Mesendoderm (in vitro differentiated cells): ENCODE data around the gene SPPL2B. TPM values are rescaled to one million over a fixed set of nuclear protein-coding genes. Genes with fewer than 3 reads are reported as not detected.
"Not testable (repeated sequence)": the region's sequence is repeated elsewhere in the genome, so short reads cannot be mapped to it uniquely, and the experiment has no call there.

Experiments
- DNase-seq: peaks from one replicate; pipeline ENCODE4 v3.0.0; 2013
- H2AK5ac ChIP-seq: 2 replicates; pipeline ENCODE4 v1.6.1; 2013; ENCODE audit warnings: low read length, inconsistent platforms
- H2BK120ac ChIP-seq: 2 replicates; pipeline ENCODE4 v1.6.1; 2013; ENCODE audit warnings: low read depth, mild to moderate bottlenecking, low read length, moderate library complexity, mixed read lengths
- H2BK15ac ChIP-seq: replicated peaks from 2 replicates; pipeline ENCODE4 v1.6.1; 2013; ENCODE audit warnings: low read depth, mild to moderate bottlenecking, moderate library complexity
- H2BK5ac ChIP-seq: 2 replicates; pipeline ENCODE4 v1.6.1; 2013; ENCODE audit warnings: low read length, inconsistent platforms
- H3K18ac ChIP-seq: 2 replicates; pipeline ENCODE4 v1.6.1; 2013; ENCODE audit warnings: mild to moderate bottlenecking, low read length, mixed read lengths
- H3K23ac ChIP-seq: one replicate; pipeline ENCODE4 v1.6.1; 2013; ENCODE audit warnings: low read length
- H3K27ac ChIP-seq: 2 replicates; pipeline ENCODE4 v1.5.1; 2013; ENCODE audit warnings: low read depth, mild to moderate bottlenecking, inconsistent platforms, low read length, moderate library complexity
- H3K27me3 ChIP-seq: 2 replicates; pipeline ENCODE4 v1.6.1; 2013; ENCODE audit warnings: low read length, control low read depth, mild to moderate bottlenecking, inconsistent platforms; ENCODE audit not compliant: insufficient read depth, poor library complexity
- H3K36me3 ChIP-seq: 2 replicates; pipeline ENCODE4 v1.6.1; 2013; ENCODE audit warnings: low read length, inconsistent platforms; ENCODE audit not compliant: control insufficient read depth, insufficient read depth
- H3K4ac ChIP-seq: one replicate; pipeline ENCODE4 v1.6.1; 2013; ENCODE audit warnings: low read depth, mild to moderate bottlenecking, low read length, moderate library complexity
- H3K4me1 ChIP-seq: 2 replicates; pipeline ENCODE4 v1.6.1; 2013; ENCODE audit warnings: low read depth, low read length, inconsistent platforms; ENCODE audit not compliant: control insufficient read depth
- H3K4me2 ChIP-seq: 2 replicates; pipeline ENCODE4 v1.6.1; 2013; ENCODE audit warnings: low read length
- H3K4me3 ChIP-seq: 2 replicates; pipeline ENCODE4 v1.5.1; 2013; ENCODE audit warnings: mild to moderate bottlenecking, low read length
- H3K56ac ChIP-seq: one replicate; pipeline ENCODE4 v1.6.1; 2013; ENCODE audit warnings: low read length
- H3K79me1 ChIP-seq: 2 replicates; pipeline ENCODE4 v1.6.1; 2013; ENCODE audit warnings: low read length, inconsistent platforms
- H3K79me2 ChIP-seq: 2 replicates; pipeline ENCODE4 v1.6.1; 2013; ENCODE audit warnings: mild to moderate bottlenecking, low read length; ENCODE audit not compliant: control insufficient read depth, insufficient read depth
- H3K9ac ChIP-seq: 2 replicates; pipeline ENCODE4 v1.6.1; 2013; ENCODE audit warnings: low read length, inconsistent platforms
- H4K5ac ChIP-seq: one replicate; pipeline ENCODE4 v1.6.1; 2013; ENCODE audit warnings: low read length
- H4K8ac ChIP-seq: one replicate; pipeline ENCODE4 v1.6.1; 2013; ENCODE audit warnings: low read depth, mild to moderate bottlenecking, control low read depth, low read length, moderate library complexity
- WGBS: extraction: QIAGEN DNeasy Blood & Tissue Kit; methylation state at CpG from one replicate; pipeline ENCODE4 v1.1.7; 2013; ENCODE audit warnings: low lambda C conversion rate, missing lambda C conversion rate; ENCODE audit not compliant: insufficient coverage; ENCODE audit errors: extremely low coverage; 5-methylcytosine and 5-hydroxymethylcytosine counted together
- polyA plus RNA-seq, 2 experiments: library from polyadenylated mRNA; stranded (reverse); fragments of 200-250 nt; gene quantifications; one replicate each; pipeline ENCODE4 v1.2.3, GENCODE V29; 2013

SPPL2B gene, protein sequence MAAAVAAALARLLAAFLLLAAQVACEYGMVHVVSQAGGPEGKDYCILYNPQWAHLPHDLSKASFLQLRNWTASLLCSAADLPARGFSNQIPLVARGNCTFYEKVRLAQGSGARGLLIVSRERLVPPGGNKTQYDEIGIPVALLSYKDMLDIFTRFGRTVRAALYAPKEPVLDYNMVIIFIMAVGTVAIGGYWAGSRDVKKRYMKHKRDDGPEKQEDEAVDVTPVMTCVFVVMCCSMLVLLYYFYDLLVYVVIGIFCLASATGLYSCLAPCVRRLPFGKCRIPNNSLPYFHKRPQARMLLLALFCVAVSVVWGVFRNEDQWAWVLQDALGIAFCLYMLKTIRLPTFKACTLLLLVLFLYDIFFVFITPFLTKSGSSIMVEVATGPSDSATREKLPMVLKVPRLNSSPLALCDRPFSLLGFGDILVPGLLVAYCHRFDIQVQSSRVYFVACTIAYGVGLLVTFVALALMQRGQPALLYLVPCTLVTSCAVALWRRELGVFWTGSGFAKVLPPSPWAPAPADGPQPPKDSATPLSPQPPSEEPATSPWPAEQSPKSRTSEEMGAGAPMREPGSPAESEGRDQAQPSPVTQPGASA
- 19.8 TPM for polyA plus RNA-seq (2013, experiment 1 of 2)
- polyA plus RNA-seq (2013, experiment 2 of 2): 19.1 TPM

DNA sequence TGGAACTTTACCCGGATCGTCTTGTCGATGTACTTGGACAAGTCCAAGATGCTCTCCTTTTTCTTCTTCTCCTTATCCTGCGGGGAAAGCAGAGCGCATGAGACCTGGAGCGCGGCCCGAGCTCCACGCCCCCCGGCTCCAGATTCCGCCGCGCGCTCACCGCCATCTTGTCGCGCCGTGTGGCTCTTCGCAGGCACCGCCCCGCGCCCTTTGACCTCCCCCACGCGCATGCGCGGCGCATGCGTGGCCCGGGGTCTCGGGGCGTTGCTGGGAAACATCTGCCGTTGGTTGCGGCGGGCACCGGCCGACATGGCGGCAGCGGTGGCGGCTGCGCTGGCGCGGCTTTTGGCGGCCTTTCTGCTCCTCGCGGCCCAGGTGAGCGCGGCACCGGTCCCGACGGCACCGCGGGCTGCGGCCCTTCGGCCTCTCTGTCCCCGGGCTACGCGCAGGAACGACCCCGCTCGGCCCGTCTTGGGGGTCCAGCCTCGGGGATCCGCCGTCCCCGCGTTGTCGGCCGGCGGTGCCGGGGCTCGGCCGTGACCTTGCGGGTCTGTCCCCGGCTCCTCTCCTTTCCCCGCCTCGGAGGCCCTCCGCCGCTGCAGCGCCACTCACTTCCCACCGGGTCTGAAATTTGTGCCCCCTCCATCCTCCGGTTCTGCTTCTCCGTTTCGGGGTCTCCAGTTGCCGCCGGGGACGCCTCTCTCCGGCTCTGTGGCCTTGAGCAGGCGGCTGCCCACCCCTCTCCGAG, at the start of gene SPPL2B, which contains the start of gene LSM7:
Gene SPPL2B (plus strand): TSS at position 284 of the 748 bp plus-strand sequence. CDS start 26 bp downstream, at position 310.
Gene LSM7 (minus strand): TSS at position 186 of the 748 bp plus-strand sequence. CDS start 20 bp downstream, at position 166.
- H2AK5ac ChIP-seq: no peak within 1 kb of the TSS
- no peak within 1 kb of the TSS for H4K8ac ChIP-seq
- H2BK5ac ChIP-seq: no peak within 1 kb of the TSS
- no peak within 1 kb of the TSS for H4K5ac ChIP-seq
- H2BK120ac ChIP-seq: no peak within 1 kb of the TSS
- H3K9ac ChIP-seq: peak within 1 kb of the TSS; percentile 98
- peaks cover 29% of the 10 kb centered on the region for H3K79me1 ChIP-seq
- H3K23ac ChIP-seq: peak within 1 kb of the TSS; percentile 99
- H3K4me2 ChIP-seq: peak within 1 kb of the TSS; percentile 77
- H3K18ac ChIP-seq: peak within 1 kb of the TSS; percentile 63
- peak within 1 kb of the TSS; percentile 99 for H3K56ac ChIP-seq
- peak within 1 kb of the TSS; percentile 81 for H3K4ac ChIP-seq
- peak within 1 kb of the TSS; percentile 99 for H3K4me3 ChIP-seq
- peaks cover 2% of the 10 kb centered on the region for H3K4me1 ChIP-seq
- peak; percentile 90 for DNase-seq
- H3K36me3 ChIP-seq: peaks cover 2% of the 10 kb centered on the region
- peak within 1 kb of the TSS; percentile 60 for H3K27ac ChIP-seq
- no peak within 1 kb of the TSS for H2BK15ac ChIP-seq
- no CpG with 5 or more reads among the region's 89 CpGs for WGBS
- H3K27me3 ChIP-seq: no peaks in the 10 kb centered on the region
- peaks cover 54% of the 10 kb centered on the region for H3K79me2 ChIP-seq

DNA sequence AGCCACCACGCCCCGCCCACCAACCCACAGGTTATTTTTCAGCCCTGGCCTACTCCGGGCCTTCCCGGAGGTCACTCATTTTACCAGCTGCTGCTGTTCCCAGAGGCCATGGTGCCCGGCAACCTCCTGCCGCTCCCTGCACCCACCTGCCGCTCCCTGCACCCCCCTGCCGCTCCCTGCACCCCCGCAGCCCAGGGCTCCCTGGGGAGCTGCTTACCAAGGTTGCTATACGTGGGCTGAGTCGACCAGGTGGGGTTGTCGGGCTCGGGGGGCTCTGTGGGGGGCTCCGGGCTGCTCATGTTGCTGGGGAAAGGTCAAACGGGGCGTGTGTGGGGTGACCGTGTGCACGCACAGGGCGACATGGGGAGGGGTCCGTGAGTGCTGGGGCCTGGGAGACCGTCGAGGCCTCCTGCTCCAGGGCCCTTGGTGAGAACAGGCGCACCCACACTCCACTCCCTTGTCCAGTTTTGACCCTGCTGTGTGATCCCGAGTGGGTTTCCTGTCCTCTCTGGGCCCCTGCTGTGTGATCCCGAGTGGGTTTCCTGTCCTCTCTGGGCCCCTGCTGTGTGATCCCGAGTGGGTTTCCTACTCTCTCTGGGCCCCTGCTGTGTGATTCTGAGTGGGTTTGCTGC, 47.7 kb upstream of the SPPL2B start:
- Histone ChIP-seq H3K9ac (no peak overlapping the region), H3K27me3 (no peaks in the 10 kb centered on the region), H3K36me3 (no peaks in the 10 kb centered on the region), H4K5ac (no peak overlapping the region), H3K4me3 (no peak overlapping the region), H3K4me2 (no peak overlapping the region), H3K79me1 (no peaks in the 10 kb centered on the region), H3K27ac (no peak overlapping the region), H2AK5ac (no peak overlapping the region), H3K18ac (no peak overlapping the region), H2BK120ac (no peak overlapping the region), H3K23ac (no peak overlapping the region), H3K56ac (no peak overlapping the region), H3K79me2 (no peaks in the 10 kb centered on the region), H2BK15ac (no peak overlapping the region), H4K8ac (no peak overlapping the region), H2BK5ac (no peak overlapping the region), H3K4ac (no peak overlapping the region), H3K4me1 (no peaks in the 10 kb centered on the region)
- no peak for DNase-seq
- no CpG with 5 or more reads among the region's 26 CpGs for WGBS

DNA sequence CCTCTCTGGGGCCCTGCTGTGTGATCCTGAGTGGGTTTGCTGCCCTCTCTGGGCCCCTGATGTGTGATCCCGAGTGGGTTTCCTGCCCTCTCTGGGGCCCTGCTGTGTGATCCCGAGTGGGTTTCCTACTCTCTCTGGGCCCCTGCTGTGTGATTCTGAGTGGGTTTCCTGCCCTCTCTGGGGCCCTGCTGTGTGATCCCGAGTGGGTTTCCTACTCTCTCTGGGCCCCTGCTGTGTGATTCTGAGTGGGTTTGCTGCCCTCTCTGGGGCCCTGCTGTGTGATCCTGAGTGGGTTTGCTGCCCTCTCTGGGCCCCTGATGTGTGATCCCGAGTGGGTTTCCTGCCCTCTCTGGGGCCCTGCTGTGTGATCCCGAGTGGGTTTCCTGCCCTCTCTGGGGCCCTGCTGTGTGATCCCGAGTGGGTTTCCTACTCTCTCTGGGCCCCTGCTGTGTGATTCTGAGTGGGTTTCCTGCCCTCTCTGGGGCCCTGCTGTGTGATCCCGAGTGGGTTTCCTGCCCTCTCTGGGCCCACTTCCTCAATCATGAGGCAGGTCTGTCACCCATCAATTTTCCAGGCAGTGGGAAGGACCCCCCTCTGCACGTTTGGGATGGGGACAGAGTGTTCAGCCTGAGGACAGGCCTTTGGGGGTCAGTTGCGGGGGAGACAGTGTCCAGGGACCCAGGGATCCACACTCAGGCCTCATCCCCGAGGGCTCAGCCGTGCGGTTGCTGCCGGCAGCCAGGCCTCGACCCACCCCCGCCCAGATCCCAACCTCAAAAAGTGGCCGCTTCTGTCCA, 47.0 kb upstream of the SPPL2B start:
- not testable (repeated sequence) for H2BK120ac ChIP-seq, H3K4me3 ChIP-seq, H2BK5ac ChIP-seq, H3K4ac ChIP-seq, H2AK5ac ChIP-seq, H3K79me2 ChIP-seq, H4K5ac ChIP-seq, H3K27me3 ChIP-seq, H3K36me3 ChIP-seq, H2BK15ac ChIP-seq, H3K27ac ChIP-seq, H4K8ac ChIP-seq, H3K23ac ChIP-seq, H3K4me1 ChIP-seq, H3K79me1 ChIP-seq, DNase-seq, H3K18ac ChIP-seq
- peak overlapping the region; percentile 51 for H3K9ac ChIP-seq
- peak overlapping the region; percentile 67 for H3K56ac ChIP-seq
- peak overlapping the region; percentile 48 for H3K4me2 ChIP-seq
- no CpG with 5 or more reads among the region's 16 CpGs for WGBS

DNA sequence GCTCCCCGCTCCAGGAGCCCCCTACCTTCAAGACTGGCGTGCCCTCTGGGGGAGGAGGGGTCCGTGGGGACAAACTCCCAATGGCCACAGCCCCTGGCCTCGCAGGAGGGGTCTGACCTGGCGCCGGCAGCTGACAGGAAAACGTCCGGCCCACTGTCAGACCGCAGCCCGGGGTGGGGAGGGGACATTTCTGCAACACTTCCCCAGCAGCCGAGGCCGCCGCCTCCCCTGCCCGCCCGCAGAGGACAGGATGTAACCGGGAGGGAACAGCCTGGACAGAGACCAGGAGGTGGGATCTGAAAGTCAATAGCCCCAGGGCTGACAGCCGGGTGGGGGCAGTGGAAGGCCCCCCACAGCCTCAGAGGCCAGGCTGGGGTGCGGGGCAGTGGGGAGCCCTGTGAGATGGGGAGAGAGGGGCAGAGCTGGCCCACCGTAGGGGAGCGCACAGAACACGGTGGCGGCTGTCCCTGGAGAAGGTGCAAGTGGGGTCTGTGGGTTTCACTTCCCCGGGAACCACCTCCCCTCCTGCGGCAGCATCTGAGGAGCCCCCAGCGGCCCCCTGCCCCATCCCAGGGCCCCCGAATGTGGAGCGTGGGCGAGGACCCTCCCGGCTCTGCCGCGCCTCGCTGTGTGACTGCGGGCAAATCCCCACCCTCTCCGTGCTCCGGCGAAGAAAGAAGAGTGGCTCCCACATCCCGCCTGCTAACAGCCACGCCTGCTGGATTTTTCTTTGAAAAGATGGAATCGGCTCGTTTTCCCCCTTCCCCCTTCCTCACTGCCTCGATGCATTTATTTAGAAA, 46.2 kb upstream of the SPPL2B start, which contains the start of gene PEAK3:
Gene PEAK3 (minus strand): TSS at position 114 of the 800 bp plus-strand sequence. CDS start 1,244 bp downstream, outside the sequence.
- H3K9ac ChIP-seq: peak within 1 kb of the TSS; percentile 51
- H2BK5ac ChIP-seq: no peak within 1 kb of the TSS
- H4K8ac ChIP-seq: no peak within 1 kb of the TSS
- peak within 1 kb of the TSS; percentile 5 for H3K18ac ChIP-seq
- no peak within 1 kb of the TSS for H3K4ac ChIP-seq
- H3K36me3 ChIP-seq: no peaks in the 10 kb centered on the region
- H3K79me1 ChIP-seq: no peaks in the 10 kb centered on the region
- H3K4me1 ChIP-seq: no peaks in the 10 kb centered on the region
- no peaks in the 10 kb centered on the region for H3K27me3 ChIP-seq
- DNase-seq: peak; percentile 81
- H3K79me2 ChIP-seq: no peaks in the 10 kb centered on the region
- no peak within 1 kb of the TSS for H2BK15ac ChIP-seq
- no peak within 1 kb of the TSS for H4K5ac ChIP-seq
- WGBS: no CpG with 5 or more reads among the region's 41 CpGs
- H2AK5ac ChIP-seq: no peak within 1 kb of the TSS
- H3K23ac ChIP-seq: no peak within 1 kb of the TSS
- H3K27ac ChIP-seq: no peak within 1 kb of the TSS
- H3K4me3 ChIP-seq: no peak within 1 kb of the TSS
- peak within 1 kb of the TSS; percentile 67 for H3K56ac ChIP-seq
- peak within 1 kb of the TSS; percentile 48 for H3K4me2 ChIP-seq
- H2BK120ac ChIP-seq: no peak within 1 kb of the TSS
